ENCODE data around the gene SCAF4.
"Not testable (repeated sequence)": the region's sequence is repeated elsewhere in the genome, so short reads cannot be mapped to it uniquely, and the experiment has no call there.

SCAF4 gene

DNA sequence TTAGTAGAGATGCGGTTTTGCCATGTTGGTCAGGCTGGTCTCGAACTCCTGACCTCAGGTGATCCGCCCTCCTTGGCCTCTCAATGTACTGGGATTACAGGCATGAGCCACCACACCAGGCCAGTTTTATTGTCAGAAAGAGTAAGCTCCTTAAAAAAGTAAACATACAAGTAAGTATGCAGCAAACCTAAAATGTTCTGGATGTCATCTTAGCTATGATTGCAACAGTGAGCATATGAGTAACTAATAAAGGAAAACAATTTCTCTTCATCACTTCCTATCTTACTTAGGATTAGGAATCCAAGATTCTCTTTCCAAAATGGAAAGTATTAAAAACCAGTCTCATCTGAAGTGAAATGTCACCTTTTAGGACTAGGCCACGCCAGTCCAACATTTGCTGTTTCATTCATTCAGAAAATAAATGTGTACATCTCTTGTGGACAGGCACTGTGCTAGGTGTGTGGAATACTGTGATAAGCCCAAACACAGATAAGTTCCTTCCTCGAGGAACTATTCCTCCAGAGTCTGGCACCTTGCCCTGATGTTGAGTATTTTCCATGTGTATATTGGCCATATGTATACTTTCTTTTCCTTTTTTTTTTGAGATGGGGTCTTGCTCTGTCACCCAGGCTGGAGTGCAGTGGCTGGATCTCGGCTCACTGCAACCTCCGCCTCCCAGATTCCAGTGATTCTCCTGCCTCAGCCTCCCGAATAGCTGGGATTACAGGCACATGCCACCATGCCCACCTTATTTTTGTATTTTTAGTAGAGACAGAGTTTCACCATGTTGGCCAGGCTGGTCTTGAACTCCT is 5.9 kb upstream of the SCAF4 start:
- not testable (repeated sequence) for DNase-seq (ENCODE audit: low read depth in 2 of 2)

DNA sequence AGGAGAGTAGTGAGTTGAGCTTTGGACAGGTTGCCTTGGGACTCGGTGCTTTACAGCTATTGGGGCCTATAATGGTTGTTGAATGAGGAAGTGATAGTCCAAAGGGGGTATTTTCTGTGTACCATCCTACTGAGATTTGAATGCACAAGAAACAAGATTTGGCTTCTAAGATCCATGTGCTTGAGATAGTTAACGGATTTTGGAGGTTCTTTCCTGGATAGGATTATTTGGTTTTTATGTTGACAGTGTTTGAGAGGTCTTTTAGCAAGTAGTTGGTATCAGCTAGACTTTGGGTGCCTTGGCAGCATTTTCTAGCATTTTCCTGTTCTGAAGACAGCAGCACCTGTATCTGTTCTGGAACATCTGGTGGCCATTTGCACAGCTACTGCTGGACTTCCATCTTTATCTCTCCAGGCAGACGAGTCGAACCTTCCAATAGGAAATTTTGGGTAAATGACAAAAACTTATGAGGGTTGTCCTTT is 3.6 kb upstream of the SCAF4 start:
- no peak for DNase-seq (ENCODE audit: low read depth in 2 of 2)

DNA sequence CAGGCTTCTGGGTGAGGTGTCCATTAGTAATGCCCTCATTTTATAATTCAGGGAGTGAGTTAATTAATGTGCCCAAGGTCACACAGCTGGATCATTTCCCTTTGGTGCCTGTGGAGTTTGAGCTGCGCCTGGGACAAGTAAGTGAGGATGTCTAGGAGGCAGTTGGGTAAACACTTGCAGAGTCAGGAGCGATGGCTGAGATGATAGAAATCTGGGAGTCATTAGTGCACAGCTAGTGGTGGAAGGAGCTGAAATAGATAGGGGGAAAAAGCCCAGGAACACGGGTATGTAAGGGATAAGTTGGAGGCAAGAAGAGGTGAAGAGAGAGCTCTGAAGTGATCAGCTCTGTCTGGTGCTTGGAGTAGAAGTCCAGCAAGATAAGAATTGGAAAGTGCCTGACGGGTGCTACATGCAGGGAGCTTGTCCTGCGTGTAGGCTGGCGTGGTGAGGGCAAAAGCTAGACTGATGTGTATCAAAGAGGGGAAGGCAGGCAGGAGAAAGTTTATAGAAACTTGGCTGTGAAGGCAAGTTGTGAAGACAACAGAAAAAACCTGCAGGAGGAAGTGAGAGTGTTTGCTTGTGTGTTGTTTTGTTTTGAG is 1.7 kb upstream of the SCAF4 start:
- no peak for DNase-seq (ENCODE audit: low read depth in 2 of 2)

DNA sequence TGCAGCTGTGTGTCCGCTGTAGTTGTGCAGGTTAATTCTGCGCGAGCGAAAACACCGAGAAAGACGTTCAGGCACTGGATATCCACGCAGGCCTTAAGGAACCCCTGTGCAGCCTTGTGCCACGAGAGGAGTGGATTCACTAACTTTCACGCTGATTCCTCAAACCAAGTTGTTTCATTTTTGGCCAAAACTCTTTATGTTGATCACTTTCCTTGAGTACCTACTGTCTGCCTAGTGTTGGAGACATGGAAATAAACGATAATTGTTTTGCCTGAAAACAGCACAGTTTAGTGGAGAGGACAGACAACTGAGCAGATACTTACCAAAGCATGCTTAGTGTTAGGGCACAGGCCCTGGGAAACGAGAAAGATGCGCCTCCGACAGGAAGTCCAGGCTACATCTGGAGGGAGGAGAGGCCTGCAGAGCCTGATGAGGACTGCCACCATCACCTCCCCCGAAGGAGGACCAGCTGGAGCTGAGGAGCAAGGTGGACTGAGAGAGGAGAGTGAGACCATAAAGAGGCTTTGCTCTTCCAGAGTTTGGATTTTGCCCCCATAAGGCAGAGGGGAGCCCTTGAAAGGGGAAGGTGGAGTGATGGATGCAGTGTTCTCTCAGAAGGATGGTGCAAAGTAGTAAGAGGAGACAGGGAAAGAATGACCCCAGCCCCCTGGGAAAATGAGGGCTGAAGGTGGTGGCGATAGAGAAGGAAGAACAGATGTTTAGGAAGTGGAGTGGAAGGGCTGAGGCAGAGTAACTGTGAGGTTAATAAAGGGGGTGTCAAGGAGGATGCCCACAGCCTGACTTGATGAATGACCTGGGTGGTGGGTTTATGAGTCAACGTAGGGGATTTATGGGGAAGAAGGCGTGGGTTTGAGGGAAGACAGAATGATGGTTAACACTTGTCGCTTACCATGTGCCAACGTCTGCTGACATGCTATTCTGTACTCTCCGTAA is 956 bp upstream of the SCAF4 start:
- peak in 1 of 2 experiments; percentile 21 for DNase-seq (ENCODE audit: low read depth in 2 of 2)

DNA sequence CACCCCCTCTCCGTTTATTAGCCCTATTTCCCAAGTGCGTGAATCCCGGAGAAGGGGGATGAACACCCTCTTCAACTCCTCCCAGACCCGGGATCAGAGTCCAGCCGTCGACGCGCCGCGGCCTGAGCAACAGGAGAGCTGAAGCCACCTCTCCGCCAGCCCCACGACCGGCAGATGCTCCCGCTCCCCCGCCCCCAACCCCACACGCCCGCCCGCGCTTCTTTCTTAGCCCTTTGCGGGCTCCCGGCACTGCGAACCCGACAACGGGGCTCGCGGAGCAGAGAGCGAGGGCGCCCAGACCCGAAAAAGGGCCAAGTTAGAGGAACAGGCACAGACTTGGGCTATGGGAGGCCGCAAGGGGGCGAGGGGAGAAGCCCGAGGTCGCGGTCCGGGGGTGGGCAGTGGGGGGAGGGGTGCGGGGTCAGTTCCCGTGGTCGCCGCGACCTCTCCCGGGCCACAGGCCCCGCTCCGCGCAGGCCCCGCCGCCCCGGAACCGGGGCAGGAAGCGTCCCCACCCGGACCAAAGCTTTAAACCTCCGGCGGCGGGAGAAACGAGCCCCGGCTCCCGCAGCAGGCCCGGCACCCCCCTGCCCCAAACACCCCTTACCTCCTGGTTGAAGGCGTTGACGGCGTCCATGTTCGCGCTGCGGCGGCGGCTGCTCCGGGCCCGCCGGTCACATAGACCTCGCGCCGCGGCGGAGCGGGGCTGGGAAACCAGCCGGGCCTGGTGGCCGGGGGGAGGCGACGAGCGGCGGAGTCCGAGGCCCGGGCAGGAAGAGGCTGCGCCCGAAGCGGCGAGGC is 662 bp downstream of the SCAF4 start:
- peak in 1 of 2 experiments; percentile 35 for DNase-seq (ENCODE audit: low read depth in 2 of 2)

DNA sequence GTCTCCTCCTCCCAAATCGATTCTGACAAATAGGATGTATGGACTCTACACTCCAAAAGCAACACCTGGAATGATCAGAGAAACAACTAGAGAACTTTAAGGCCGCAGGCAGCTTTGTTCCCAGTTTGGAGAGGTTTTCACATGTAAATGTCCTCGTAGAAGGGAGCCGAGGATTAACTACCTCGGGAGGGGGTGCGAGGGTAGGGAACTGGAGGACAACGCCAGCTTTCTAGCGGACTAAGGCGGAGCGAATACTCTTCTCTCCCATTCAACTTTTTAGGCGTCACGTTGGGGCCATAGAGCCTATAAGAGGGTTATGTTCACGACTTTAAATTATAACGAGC is 1.2 kb downstream of the SCAF4 start:
- no peak for DNase-seq (ENCODE audit: low read depth in 2 of 2)

DNA sequence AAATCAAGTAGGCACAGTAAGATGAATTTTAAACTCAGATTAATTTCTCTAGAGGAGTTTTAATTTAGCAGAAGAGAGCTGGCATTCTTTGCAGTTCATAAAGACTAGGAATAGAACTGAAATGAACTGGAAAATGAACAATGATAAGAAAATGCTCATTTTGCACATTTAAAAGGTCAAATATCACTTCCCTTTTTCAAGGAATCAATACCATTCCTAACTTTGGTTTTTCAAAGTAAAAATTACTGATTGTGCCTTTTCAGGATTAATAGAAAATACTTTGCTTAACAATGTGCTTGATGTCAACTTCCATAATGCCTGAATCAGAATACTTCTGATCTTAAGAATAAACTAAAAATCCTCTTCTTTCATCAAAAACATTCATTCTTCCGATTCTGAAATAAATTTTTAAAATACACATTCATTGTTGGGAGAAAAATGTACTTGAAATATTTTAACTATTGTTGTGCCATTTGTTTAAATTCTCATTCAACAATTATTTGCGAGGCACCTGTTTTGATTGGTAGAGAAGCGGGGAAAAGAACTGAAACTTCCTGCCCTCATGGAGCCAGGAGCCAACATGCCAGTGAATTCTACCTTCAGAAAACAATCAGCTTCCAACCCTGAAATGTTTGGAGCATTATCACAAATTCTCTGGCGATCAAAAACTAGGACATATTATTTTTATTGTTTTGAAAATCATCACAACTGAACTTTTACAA is 2.1 kb downstream of the SCAF4 start:
- no peak for DNase-seq (ENCODE audit: low read depth in 2 of 2)

DNA sequence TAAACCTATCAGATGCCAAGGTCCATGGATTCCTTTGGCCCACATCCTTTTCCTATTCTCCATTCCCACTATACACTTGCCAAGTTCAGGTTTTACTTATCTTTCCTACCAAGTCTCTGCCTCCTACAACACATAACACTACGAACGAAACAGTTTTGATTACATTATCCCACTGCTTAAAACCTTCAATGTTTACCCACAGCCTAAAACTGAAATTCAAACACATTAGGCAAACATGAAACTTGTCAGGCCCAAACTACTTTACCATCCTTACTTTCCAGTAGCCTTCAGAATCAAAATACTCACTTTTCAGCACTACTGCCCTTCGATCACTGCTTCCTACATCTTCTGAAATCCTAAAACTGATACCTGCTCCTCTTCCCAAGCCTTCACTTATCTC is 3.0 kb downstream of the SCAF4 start:
- no peak for DNase-seq (ENCODE audit: low read depth in 2 of 2)

DNA sequence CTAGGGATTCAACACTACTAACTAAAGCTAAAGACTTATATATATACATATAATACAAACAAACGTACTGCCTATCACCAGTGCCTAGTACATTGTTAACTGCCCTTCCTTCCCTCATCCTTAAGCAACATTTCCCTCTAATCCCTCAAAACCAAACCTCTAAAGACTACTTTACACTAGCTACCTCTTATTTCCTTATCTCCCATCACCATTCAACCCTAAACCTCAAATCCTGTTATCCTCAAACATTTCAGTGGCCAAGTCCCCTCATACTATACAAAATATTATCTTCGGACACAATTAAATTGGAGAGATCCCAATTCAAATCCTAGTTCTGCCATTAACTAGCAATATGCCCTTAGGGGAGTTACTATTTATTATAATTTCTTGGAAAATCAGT is 3.7 kb downstream of the SCAF4 start:
- DNase-seq (ENCODE audit: low read depth in 2 of 2): no peak

DNA sequence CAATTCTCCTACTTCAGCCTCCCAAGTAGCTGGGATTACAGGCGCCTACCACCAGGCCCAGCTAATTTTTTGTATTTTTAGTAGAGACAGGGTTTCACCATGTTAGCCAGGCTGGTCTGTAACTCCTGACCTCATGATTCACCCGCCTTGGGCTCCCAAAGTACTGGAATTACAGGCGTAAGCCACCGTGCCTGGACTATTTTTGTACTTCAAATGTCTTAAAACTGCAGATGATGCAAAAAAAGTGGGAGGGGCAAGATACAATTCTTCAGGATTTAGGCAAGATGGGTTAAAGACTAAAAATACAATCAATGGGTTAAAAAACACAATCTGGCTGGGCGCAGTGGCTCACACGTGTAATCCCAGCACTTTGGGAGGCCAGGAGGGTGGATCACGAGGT is 4.7 kb downstream of the SCAF4 start:
- no peak for DNase-seq (ENCODE audit: low read depth in 2 of 2)

DNA sequence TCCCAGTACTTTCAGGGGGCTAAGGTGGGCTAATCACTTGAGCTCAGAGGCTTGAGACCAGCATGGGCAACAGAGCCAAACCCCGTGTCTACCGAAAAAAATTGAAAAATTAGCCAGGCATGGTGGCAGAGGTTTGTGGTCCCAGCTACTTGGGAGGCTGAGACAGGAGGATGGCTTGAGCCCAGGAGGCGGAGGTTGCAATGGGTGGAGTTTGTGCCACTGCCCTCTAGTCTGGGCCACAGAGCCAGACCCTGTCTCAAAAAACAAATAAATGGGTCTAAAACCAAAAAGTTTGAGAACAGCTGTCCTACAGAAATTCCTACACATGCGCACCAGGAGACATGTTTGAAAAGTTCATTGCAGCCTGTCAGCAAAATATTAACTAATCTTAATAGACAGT is 5.5 kb downstream of the SCAF4 start:
- no peak for DNase-seq (ENCODE audit: low read depth in 2 of 2)

DNA sequence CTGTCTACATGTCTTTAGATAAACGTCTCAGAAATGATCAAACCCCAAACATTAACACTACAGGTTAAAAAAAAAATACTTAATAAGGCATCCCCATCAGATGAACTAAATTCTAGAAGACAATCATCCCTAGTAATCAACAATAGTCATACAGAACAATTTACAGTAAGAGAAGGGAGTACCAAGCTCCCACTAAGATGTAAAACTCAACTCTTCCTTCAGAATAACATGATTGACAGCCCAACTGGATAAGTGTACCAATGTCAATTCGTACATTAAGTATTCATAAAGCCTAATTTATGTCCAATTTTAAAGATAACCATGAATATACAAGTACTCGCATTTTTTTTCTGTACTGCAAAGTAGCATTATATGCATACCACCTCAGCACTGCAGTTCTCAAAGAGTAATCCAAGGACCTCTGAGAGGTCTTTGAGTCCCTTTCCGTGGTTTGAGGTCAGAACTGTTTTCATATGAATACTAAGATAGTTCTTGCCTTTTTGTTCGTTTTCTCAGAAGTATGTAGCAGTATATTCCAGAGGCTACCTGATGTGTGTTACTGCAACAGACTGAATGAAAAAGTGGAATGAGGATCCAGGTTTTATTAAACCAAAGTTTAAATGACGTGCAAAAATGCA is 6.6 kb downstream of the SCAF4 start:
- no peak for DNase-seq (ENCODE audit: low read depth in 2 of 2)

DNA sequence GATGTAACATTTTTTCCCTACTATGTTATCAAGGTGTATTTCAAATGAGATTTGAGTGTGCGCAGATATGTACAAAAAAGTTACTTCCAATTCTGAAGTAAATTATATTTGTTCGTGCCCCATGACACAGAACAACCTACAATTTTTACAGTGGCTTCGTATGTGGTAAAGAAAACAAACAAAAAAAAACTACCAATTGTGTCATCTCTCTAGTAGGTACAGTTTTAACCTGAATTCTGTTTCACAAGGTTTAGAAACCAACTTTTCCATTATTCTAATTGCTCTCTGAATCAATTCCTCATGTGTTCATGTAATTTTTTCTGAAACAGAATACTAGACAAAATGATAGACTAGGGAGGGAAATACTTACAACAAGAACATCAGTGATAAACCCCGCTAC is 7.4 kb downstream of the SCAF4 start:
- DNase-seq (ENCODE audit: low read depth in 2 of 2): no peak

DNA sequence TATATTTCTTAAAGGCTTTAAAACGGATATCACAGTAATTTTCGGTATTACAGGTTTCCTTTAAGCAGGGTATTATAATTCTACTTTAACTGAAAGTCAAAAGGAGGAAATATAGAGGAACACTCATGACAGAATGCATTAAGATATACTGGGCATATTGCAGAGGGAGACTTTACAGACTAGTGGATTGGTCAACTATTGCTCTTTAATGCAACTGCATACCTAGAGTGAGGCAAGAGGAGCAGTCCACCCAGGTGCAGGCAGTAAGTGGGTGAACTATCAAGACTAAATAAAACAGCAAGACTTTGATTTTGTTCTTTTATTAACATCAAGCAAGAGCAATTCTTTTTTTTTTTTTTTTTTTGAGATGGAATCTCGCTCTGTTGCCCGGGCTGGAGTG is 10.5 kb downstream of the SCAF4 start:
- DNase-seq (ENCODE audit: low read depth in 2 of 2): no peak

DNA sequence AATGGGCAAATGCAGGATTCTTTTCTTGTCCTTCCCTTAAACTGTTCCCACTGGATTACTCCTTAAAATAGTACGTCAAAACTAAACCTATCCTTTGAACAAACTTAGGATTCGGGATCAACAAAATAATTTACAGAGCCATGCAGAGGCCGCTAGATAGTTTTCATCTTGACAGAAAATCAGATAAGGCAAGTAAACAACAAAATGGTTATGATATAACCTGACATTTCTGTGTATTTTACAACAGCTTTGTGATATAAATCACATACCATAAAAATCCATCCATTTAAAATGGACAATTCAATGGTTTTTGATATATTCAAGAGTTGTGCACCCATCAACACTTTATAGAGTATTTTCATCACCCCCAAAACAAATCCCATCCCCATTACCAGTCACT is 11.2 kb downstream of the SCAF4 start:
- DNase-seq (ENCODE audit: low read depth in 2 of 2): no peak

DNA sequence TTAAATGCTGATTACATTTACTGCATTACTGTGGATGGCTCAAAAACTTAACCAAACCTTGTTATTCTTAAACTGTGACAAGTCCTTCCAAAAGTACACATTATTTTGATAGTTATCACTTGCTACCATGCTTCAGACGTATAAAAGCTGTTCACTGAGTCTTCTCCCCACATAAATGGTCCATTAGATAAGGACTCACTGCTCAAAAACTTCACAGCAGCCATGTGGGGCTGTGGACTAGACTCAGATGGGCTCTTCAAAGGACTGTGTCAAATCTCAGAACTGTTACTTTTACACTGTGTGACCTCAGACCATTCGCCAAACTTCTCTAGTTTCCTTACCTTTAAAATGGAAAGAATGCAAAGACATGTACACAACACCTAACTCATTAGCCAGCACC is 11.6 kb downstream of the SCAF4 start:
- DNase-seq (ENCODE audit: low read depth in 2 of 2): no peak

DNA sequence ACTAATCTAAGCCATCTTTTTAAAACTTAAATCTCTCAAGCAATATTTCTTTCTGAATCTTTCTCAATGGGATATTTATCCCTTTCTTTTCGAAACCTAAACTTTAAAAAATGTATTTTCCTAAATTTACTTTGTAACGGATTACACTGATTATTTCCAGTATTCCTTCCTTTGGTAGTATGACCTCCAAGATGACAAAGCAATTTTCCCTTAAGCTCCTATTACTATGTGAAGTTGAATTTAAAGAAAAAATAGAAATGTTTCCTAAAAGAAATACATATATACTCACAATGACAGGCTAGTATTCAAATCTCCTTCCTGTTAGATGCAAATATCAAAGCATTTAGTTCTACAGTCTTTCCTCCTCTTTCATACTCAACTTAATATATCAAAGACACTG is 15.8 kb downstream of the SCAF4 start:
- no peak for DNase-seq (ENCODE audit: low read depth in 2 of 2)

DNA sequence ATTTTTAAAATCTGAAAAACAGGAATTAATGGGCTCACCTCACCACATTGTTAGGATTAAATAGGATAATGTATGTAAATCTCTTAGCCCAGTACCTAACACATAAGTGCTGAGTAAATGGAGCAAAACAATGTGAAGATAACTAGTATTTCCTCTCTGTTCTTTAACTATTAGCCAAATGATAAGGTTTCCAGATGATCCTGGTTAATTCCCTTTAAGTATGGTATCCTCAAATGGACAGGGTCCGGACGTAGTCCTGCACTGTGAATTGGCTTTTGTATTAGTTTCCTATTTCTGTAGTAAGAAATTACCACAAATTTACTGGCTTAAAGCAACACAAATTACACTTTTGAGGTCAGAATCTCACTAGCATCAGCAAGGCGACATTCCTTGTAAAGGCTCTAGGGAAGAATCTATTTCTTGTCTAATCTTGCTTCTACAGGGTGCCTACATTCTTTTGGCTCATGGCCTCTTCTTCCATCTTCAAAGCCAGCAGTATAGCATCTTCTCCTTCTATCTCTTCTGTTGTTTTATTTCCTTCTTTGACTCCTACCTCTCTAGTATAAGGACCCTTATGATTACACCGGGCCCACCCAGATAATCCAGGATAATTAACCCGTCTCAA is 17.1 kb downstream of the SCAF4 start:
- DNase-seq (ENCODE audit: low read depth in 2 of 2): no peak

DNA sequence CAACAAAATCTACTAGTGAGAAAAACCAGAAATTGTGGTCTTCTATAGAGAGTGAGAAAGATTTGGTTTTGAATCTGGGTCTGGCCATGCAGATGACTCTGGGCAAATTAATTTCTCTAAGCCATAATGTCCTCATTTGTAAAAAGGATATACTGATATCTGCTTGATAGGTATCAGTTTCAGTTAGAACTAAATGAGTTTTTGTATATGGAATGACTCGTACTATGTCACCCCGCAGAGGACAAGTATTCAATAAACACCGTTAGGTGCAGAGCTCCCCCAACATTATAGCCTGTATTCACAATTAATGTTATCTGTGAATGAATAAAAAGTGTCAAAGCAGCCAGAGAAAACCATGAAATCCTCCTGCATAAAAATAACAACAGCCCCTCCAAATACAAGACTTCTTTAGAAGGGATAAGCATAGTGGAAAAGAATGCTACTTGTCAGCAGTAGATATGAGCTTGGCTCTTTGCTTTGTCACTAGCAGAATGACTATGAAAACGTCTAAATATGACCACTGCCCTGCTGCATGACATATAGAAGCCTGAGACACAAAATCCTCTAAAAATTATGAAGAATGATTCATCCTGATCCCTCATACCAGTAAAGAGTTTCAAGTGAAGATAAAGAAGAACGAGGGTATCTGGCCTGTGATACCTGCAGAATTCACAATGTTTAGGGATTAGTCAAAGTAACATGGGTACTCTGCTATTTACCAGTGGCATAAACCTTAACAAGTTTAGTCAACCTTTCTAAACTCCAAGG is 17.8 kb downstream of the SCAF4 start:
- no peak for DNase-seq (ENCODE audit: low read depth in 2 of 2)
